Esophagus squamous epithelium (tissue), 5 donors: ENCODE data around the gene GANAB. TPM values are rescaled to one million over a fixed set of nuclear protein-coding genes. Genes with fewer than 3 reads are reported as not detected.

Experiments
- DNase-seq: peaks from one replicate; lab custom pipeline; 2025; lab: John Stamatoyannopoulos, UW
- H3K27ac ChIP-seq, 4 donors: fragments of 200-600 bp; sonication (generic); one replicate each; pipeline ENCODE4 v1.5.1; 2016 to 2019; ENCODE audit warnings: mild to moderate bottlenecking in 1 of 4
- H3K27me3 ChIP-seq, 4 donors: fragments of 200-600 bp; sonication (generic); 1 replicate in 3 of 4; 2 replicates in 1 of 4; pipeline versions ENCODE4 v1.5.1 to v1.6.0; 2017 to 2021; ENCODE audit warnings: antibody characterized with exemption in 1 of 4
- H3K36me3 ChIP-seq, 3 donors: fragments of 200-600 bp; sonication (generic); one replicate each; pipeline ENCODE4 v1.5.1; 2016 to 2019
- H3K4me1 ChIP-seq, 3 donors: fragments of 200-600 bp; sonication (generic); one replicate each; pipeline ENCODE4 v1.5.1; 2017 to 2019
- H3K4me3 ChIP-seq, 4 donors: fragments of 200-600 bp; sonication (generic); 1 replicate in 3 of 4; 2 replicates in 1 of 4; pipeline ENCODE4 v1.5.1; 2016 to 2019; ENCODE audit warnings: mild to moderate bottlenecking in 2 of 4, moderate library complexity in 1 of 4
- H3K9me3 ChIP-seq, 3 donors: fragments of 200-600 bp; sonication (generic); one replicate each; pipeline ENCODE4 v1.5.1; 2016 to 2019
- CTCF ChIP-seq, 6 experiments: fragments of 450-650 bp in 4 of 6; fragments of 200-600 bp in 2 of 6; sonication (generic) in 2 of 6; IDR thresholded peaks; one replicate each; pipeline ENCODE4 v1.5.1; 2016 to 2019; ENCODE audit warnings: antibody characterized with exemption in 6 of 6, mild to moderate bottlenecking in 4 of 6, moderate library complexity in 4 of 6
- POLR2A ChIP-seq, 4 donors: fragments of 450-650 bp; IDR thresholded peaks; one replicate each; pipeline ENCODE4 v1.6.1; 2017; ENCODE audit warnings: antibody characterized with exemption in 4 of 4, mild to moderate bottlenecking in 4 of 4, moderate library complexity in 3 of 4
- WGBS, 2 donors: methylation state at CpG; one replicate each; pipeline ENCODE4 v1.1.5; 2018; 5-methylcytosine and 5-hydroxymethylcytosine counted together
- intact Hi-C: fragments of 100-400 bp; cut with DNase I; formaldehyde crosslinking; loops from one replicate; pipeline ENCODE4 v1.15.0; 2022
- total RNA-seq, 4 donors: library from RNA; depleted of rRNA; stranded (reverse); fragments of >200 nt; gene quantifications; one replicate each; pipeline ENCODE4 v1.1.0, GENCODE V29; 2016
- donor health status: DM: yes; HTN: yes; CAD: no.

The GANAB gene
- total RNA-seq, 4 donors from 2014 or later, result 90.8 to 97.2 (median 95.0) TPM

DNA sequence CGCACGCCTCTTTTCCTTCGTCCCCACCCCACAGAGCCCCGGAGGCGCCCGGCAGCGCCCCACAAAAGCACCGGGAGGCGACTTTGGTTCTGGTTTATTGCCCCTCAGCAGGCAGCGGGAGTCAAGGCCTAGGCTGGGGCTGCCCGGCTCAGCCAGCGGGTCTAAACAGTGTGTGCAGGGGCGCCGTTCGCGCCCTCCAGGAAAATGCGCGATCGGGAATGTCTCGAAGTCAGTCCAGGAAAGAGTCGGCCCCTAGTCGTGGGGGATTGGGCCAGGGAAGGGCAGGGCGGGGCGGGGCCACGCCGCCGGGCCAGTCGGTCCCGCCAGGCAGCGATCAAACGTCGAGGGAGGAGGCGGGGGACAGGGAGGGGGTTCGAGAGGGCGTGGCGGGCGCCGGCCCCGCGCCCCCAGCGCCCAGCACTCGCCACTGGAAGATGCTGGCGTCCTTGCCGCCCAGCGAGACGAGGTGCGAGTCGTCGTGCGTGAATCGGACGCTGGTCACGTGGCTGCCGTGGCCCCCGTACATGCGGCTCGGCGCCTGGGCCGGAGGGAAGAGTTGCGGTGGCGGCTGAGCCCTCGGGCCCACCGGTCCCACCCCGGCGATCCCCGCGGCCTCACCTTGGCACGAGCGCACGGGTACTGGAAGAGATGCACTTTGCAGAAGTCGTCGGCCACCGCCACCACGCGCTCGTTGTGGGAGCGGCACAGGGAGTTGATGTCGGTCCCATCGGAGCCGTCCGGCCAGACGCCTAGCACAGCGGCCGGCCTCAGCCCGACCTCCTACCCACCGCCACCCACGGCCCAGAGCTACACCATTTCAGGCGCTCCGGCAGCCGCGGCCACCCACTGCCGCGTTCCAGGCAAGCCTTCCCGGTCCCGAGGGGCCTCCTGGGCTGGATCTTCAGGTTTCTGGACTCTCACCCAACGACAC is 44.0 kb downstream of the GANAB start:
- WGBS, 2 donors, result 38 to 61% methylated on average over 7 to 40 of the region's 96 CpGs
- peaks cover 27 to 87% (median 33%) of the 10 kb centered on the region in 3 donors for H3K4me1 ChIP-seq

GRCh38 chr11:62601372-62602140 is 44.9 kb downstream of the GANAB start, which contains the start of gene MTA2:
TSS of gene MTA2 (minus strand) at chr11:62601865. CDS start at chr11:62601450, 415 bp downstream.
- peak in 1 of 6 experiments; percentile 23 for TF ChIP-seq CTCF (IDR thresholded peaks at IDR 0.05)
- peak in 3 of 4 donors; percentile 53 to 78 (median 60) for TF ChIP-seq POLR2A (IDR thresholded peaks at IDR 0.05)
- Histone ChIP-seq H3K27me3 (no peaks in the 10 kb centered on the region), H3K36me3 (peaks cover 19 to 54% (median 24%) of the 10 kb centered on the region in 3 donors), H3K9me3 (no peaks in the 10 kb centered on the region), H3K4me1 (peaks cover 27 to 82% (median 33%) of the 10 kb centered on the region in 3 donors), H3K27ac (peak within 1 kb of the TSS; percentile 95 to 99 (median 98)), H3K4me3 (peak within 1 kb of the TSS; percentile 89 to 99 (median 94))
- intact Hi-C loops, result no loop called here
- WGBS, 2 donors, result 0 to 3% methylated on average over 2 to 7 of the region's 83 CpGs
- DNase-seq, result peak; percentile 92

More for the DNA sequence above, 44.0 kb downstream of the GANAB start:
- Histone ChIP-seq H3K9me3 (no peaks in the 10 kb centered on the region), H3K4me3 (peak overlapping the region; percentile 89 to 99 (median 94)), H3K27ac (peak overlapping the region; percentile 95 to 99 (median 98)), H3K27me3 (no peaks in the 10 kb centered on the region), H3K36me3 (peaks cover 16 to 54% (median 16%) of the 10 kb centered on the region in 3 donors)
- DNase-seq, result no peak
- TF ChIP-seq CTCF (IDR thresholded peaks at IDR 0.05), result peak in 2 of 6 experiments; percentile 6 to 15
- peak in 1 of 4 donors; percentile 27 for TF ChIP-seq POLR2A (IDR thresholded peaks at IDR 0.05)
- intact Hi-C loops, result no loop called here

DNA sequence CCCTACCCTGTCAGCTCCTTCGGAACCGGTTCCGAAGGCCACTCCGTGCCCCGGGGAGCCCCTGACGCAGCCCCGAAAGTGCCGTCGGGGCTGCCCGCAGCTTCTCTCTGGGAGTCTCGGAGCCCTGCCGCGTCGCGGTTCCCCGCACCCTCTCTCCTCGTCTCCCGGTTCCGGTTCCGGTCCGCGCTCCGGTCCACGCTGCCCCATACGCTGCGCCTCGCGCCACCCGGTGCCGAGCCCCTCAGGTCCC is 45.4 kb downstream of the GANAB start:
- peak overlapping the region; percentile 89 to 99 (median 94) for H3K4me3 ChIP-seq
- H3K4me1 ChIP-seq, result peaks cover 27 to 79% (median 33%) of the 10 kb centered on the region in 3 donors
- no peak for DNase-seq
- peaks cover 19 to 54% (median 29%) of the 10 kb centered on the region in 3 donors for H3K36me3 ChIP-seq
- TF ChIP-seq CTCF (IDR thresholded peaks at IDR 0.05) (no peak), POLR2A (IDR thresholded peaks at IDR 0.05) (no peak)
- H3K9me3 ChIP-seq, result no peaks in the 10 kb centered on the region
- intact Hi-C loops, result no loop called here
- 1% methylated on average over 24 of the region's 30 CpGs; no CpG with 5 or more reads in 1 of the 2 donors for WGBS, 2 donors
- H3K27me3 ChIP-seq, result no peaks in the 10 kb centered on the region
- H3K27ac ChIP-seq, result peak overlapping the region; percentile 95 to 99 (median 98)

- no peak for DNase-seq
- Histone ChIP-seq H3K27me3 (no peaks in the 10 kb centered on the region), H3K36me3 (peaks cover 24 to 54% (median 34%) of the 10 kb centered on the region in 3 donors), H3K4me1 (peaks cover 27 to 74% (median 33%) of the 10 kb centered on the region in 3 donors), H3K9me3 (no peaks in the 10 kb centered on the region), H3K4me3 (peak overlapping the region; percentile 89 to 99 (median 94)), H3K27ac (peak overlapping the region; percentile 95 to 99 (median 98))
- intact Hi-C loops, result no loop called here
- TF ChIP-seq POLR2A (IDR thresholded peaks at IDR 0.05) (no peak), CTCF (IDR thresholded peaks at IDR 0.05) (no peak)
- WGBS, 2 donors, result 1% methylated on average over 12 to 14 of the region's 26 CpGs
Observed at GRCh38 chr11:62600367-62601121, 45.9 kb downstream of the GANAB start.
